Cardiac fibroblast (primary cell): ENCODE data around the gene KRT17.

Experiments
- DNase-seq, 2 donors: peaks; one replicate each; pipeline versions ENCODE4 v3.0.0 to v3.0.0-alpha.2; 2010; ENCODE audit warnings: low read depth in 2 of 2
- H3K4me3 ChIP-seq, 2 donors: replicated peaks in 1 of 2; 1 replicate in 1 of 2; 2 replicates in 1 of 2; pipeline ENCODE4 v1.5.1; 2011; ENCODE audit warnings: low read depth in 2 of 2, low read length in 2 of 2, mild to moderate bottlenecking in 2 of 2, moderate library complexity in 1 of 2
- CTCF ChIP-seq: IDR thresholded peaks from one replicate; pipeline ENCODE4 v1.5.1; 2011; ENCODE audit warnings: low read depth, mild to moderate bottlenecking, low read length, inconsistent platforms

KRT17 gene

GRCh38 chr17:41575336-41575735 is 49.0 kb downstream of the KRT17 start:
- TF ChIP-seq CTCF: no peak
- no peak for DNase-seq
- no peak overlapping the region for H3K4me3 ChIP-seq

- no peak within 1 kb of the TSS for H3K4me3 ChIP-seq
- no peak for TF ChIP-seq CTCF
- no peak for DNase-seq
Observed at GRCh38 chr17:41571561-41572434, 52.6 kb downstream of the KRT17 start, which contains the start of gene KRT9. Gene KRT9 (minus strand): TSS chr17:41572059. CDS start chr17:41571992, 67 bp downstream.
